K562 (cell line): ENCODE data around the gene FSHR. TPM values are rescaled to one million over a fixed set of nuclear protein-coding genes. Genes with fewer than 3 reads are reported as not detected.

Experiments
- ATAC-seq: fragments of 200-7000 bp; cut with Tn5 transposase; 3 replicates; pipeline ENCODE4 v1.9.1; 2020; ENCODE audit warnings: moderate library complexity
- BruUV-seq: library from RNA; stranded (reverse); fragments of 400-500 nt; replicated peaks from 2 replicates; lab custom pipeline; 2021; lab: Mats Ljungman, UMichigan
- CTCF ChIA-PET: fragments of 300-600 bp; formaldehyde crosslinking; extraction: SDS; loops from one replicate; lab custom pipeline; 2021; ENCODE audit warnings: low intra/inter-chr PET ratio; lab: Yijun Ruan, JAX
- POLR2A ChIA-PET: fragments of 300-600, 350-650 bp; sonication (Branson Sonifier 250); formaldehyde crosslinking; extraction: SDS; loops from one replicate; lab custom pipeline; 2021; ENCODE audit warnings: antibody characterized with exemption, inconsistent platforms; lab: Yijun Ruan, JAX
- DNase-seq, 4 experiments: peaks; one replicate each; pipeline versions ENCODE4 v3.0.0 to v3.0.0-alpha.2; 2011 to 2018; ENCODE audit warnings: low spot score in 3 of 4, mixed read lengths in 3 of 4; ENCODE audit errors: extremely low read depth in 1 of 4
- FAIRE-seq: peaks from 2 replicates; lab custom pipeline; 2011; peaks lifted over from hg19 to GRCh38; lab: Jason Lieb, UNC
- H2AFZ ChIP-seq: 2 replicates; pipeline ENCODE4 v1.6.0; 2011; ENCODE audit warnings: low read depth, low read length, control low read depth, inconsistent platforms
- H3K27ac ChIP-seq: fragments of 200-600 bp; 3 replicates; pipeline ENCODE4 v1.8.0; 2011; ENCODE audit warnings: low read depth, mild to moderate bottlenecking, control low read depth, inconsistent platforms, low read length, moderate library complexity, mixed read lengths; ENCODE audit errors: extremely low read depth
- H3K27me3 ChIP-seq, 2 experiments: fragments of 300-600 bp in 1 of 2; 2 replicates in 1 of 2; 3 replicates in 1 of 2; pipeline versions ENCODE4 v1.6.0 to v1.8.0; 2011; ENCODE audit warnings: inconsistent platforms in 2 of 2, low read length in 2 of 2, mild to moderate bottlenecking in 1 of 2, mixed read lengths in 1 of 2, moderate library complexity in 1 of 2; ENCODE audit not compliant: control insufficient read depth in 2 of 2, insufficient read depth in 2 of 2
- H3K36me3 ChIP-seq: fragments of 300-600 bp; 3 replicates; pipeline ENCODE4 v1.8.0; 2011; ENCODE audit warnings: mild to moderate bottlenecking, low read length, inconsistent platforms; ENCODE audit not compliant: control insufficient read depth, insufficient read depth
- H3K4me1 ChIP-seq, 2 experiments: fragments of 200-600 bp in 1 of 2; replicated peaks in 1 of 2; 2 replicates in 1 of 2; 3 replicates in 1 of 2; pipeline versions ENCODE4 v1.5.1 to v1.8.0; 2011; ENCODE audit warnings: inconsistent platforms in 2 of 2, low read length in 2 of 2, mild to moderate bottlenecking in 1 of 2, mixed read lengths in 1 of 2, moderate library complexity in 1 of 2; ENCODE audit not compliant: control insufficient read depth in 2 of 2, insufficient read depth in 2 of 2
- H3K4me2 ChIP-seq: 2 replicates; pipeline ENCODE4 v1.6.1; 2011; ENCODE audit warnings: low read length, control low read depth, inconsistent platforms, mixed read lengths; ENCODE audit not compliant: insufficient read depth
- H3K4me3 ChIP-seq: fragments of 200-600 bp; sonication (generic), shearing (Covaris generic); 2 replicates; pipeline ENCODE4 v1.5.1; 2016; ENCODE audit warnings: control low read depth, inconsistent platforms
- H3K79me2 ChIP-seq: fragments of 200-600 bp; 3 replicates; pipeline ENCODE4 v1.8.0; 2011; ENCODE audit warnings: low read length, inconsistent platforms; ENCODE audit not compliant: control insufficient read depth, insufficient read depth
- H3K9ac ChIP-seq, 2 experiments: 2 replicates each; pipeline versions ENCODE4 v1.6.0 to v1.6.1; 2011; ENCODE audit warnings: low read depth in 2 of 2, low read length in 2 of 2, control low read depth in 1 of 2, inconsistent platforms in 1 of 2, mild to moderate bottlenecking in 1 of 2, mixed read lengths in 1 of 2; ENCODE audit not compliant: insufficient read depth in 1 of 2
- H3K9me1 ChIP-seq: one replicate; pipeline ENCODE4 v1.6.0; 2011; ENCODE audit warnings: inconsistent platforms, mild to moderate bottlenecking, low read length, moderate library complexity; ENCODE audit not compliant: control insufficient read depth, insufficient read depth
- H3K9me3 ChIP-seq: replicated peaks from 2 replicates; pipeline ENCODE4 v1.5.1; 2011; ENCODE audit warnings: low read depth, low read length, inconsistent platforms; ENCODE audit not compliant: control insufficient read depth, insufficient read depth
- H4K20me1 ChIP-seq: replicated peaks from 2 replicates; pipeline ENCODE4 v1.6.1; 2011; ENCODE audit warnings: low read length, inconsistent platforms, mixed read lengths; ENCODE audit not compliant: control insufficient read depth, insufficient read depth
- ZFP30 ChIP-seq: fragments of 250-450 bp; sonication (Bioruptor Pico); IDR thresholded peaks from 2 replicates; pipeline ENCODE4 v1.8.0; 2022; ENCODE audit warnings: moderate library complexity, mild to moderate bottlenecking, inconsistent platforms, borderline replicate concordance
- ZNF316 ChIP-seq: fragments of 450-650 bp; IDR thresholded peaks from 2 replicates; pipeline ENCODE4 v1.6.1; 2016
- ZNF408 ChIP-seq: fragments of 250-450 bp; sonication (Bioruptor Pico); IDR thresholded peaks from 2 replicates; pipeline ENCODE4 v1.4.0; 2020; ENCODE audit warnings: low read depth, mild to moderate bottlenecking, moderate library complexity
- WGBS: fragments of 100-300 bp; shearing (Covaris generic); methylation state at CpG from one replicate; pipeline ENCODE4 v1.1.6; 2016; ENCODE audit warnings: low coverage, mixed read lengths; ENCODE audit not compliant: insufficient coverage; ENCODE audit errors: missing lambda C conversion rate; 5-methylcytosine and 5-hydroxymethylcytosine counted together
- in situ Hi-C: fragments of 300-500 bp; cut with MboI; formaldehyde crosslinking; loops from 4 replicates; pipeline ENCODE4 v1.15.0; 2018; ENCODE audit warnings: inconsistent platforms, mixed read lengths
- intact Hi-C: fragments of 100-400 bp; cut with micrococcal nuclease; formaldehyde crosslinking; loops from 2 replicates; pipeline ENCODE4 v1.14.2; 2022
- polyA plus RNA-seq, 8 experiments: library from polyadenylated mRNA; depleted of rRNA in 4 of 8; stranded (reverse) in 5 of 8; unstranded in 3 of 8; fragments of >200 nt; fragmentation: Nextera tagmentation in 2 of 8; fragmentation: Illumina TruSeq in 1 of 8; extraction: Ambion mirVana in 2 of 8; extraction: Trizol in 1 of 8; gene quantifications; 2 replicates each; pipeline versions ENCODE4 v1.2.1 to v1.2.3, GENCODE V29; 2011 to 2014; ENCODE audit warnings: inconsistent platforms in 1 of 8, missing spikeins in 1 of 8
- total RNA-seq, 7 experiments: library from RNA; depleted of rRNA in 6 of 7; stranded (reverse); fragments of >200 nt in 6 of 7; fragmentation: Illumina TruSeq in 2 of 7; extraction: Trizol in 2 of 7; gene quantifications; 2 replicates each; pipeline versions ENCODE4 v1.2.1 to v1.2.3, GENCODE V29; 2011 to 2021; ENCODE audit warnings: low replicate concordance in 1 of 7
- TF ChIP-seq, protein P1 (sequence below): fragments of 250-450 bp; sonication (Bioruptor Pico); IDR thresholded peaks from 2 replicates; pipeline ENCODE4 v1.4.0; 2020; ENCODE audit warnings: mild to moderate bottlenecking

FSHR gene
- total and polyA plus RNA-seq, 9 of the 15 experiments (the other 6 are each of a cell fraction or from before 2014, with no cell fraction given), result not detected

DNA sequence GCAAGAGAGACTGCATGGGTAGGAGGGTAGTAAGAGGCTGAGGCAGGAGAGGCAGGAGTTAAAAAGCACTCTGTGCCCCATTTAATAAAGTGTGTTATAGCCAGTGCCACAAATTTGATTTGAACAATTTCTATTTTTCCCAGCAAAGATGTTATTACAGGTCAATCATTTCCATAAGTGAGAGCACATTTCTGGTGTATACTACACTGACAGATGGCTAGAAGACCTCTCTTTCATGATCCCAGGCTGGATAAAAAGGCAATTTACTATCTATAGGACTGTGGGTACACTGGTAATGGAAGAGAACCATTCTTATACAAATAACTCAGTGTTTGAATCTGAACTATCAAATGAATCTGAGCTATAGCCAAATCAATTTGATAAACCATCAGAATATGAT, 176.2 kb downstream of the FSHR start (continued):
- TF ChIP-seq ZFP30 (CRISPR knock-in tag), result no peak
- TF ChIP-seq, protein P1, sequence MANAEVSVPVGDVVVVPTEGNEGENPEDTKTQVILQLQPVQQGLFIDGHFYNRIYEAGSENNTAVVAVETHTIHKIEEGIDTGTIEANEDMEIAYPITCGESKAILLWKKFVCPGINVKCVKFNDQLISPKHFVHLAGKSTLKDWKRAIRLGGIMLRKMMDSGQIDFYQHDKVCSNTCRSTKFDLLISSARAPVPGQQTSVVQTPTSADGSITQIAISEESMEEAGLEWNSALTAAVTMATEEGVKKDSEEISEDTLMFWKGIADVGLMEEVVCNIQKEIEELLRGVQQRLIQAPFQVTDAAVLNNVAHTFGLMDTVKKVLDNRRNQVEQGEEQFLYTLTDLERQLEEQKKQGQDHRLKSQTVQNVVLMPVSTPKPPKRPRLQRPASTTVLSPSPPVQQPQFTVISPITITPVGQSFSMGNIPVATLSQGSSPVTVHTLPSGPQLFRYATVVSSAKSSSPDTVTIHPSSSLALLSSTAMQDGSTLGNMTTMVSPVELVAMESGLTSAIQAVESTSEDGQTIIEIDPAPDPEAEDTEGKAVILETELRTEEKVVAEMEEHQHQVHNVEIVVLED, result no peak

- Histone ChIP-seq H3K27ac (no peak overlapping the region), H3K9me1 (no peaks in the 10 kb centered on the region), H3K4me3 (no peak overlapping the region), H3K36me3 (no peaks in the 10 kb centered on the region), H3K4me1 (no peaks in the 10 kb centered on the region), H3K9ac (no peak overlapping the region), H4K20me1 (no peaks in the 10 kb centered on the region), H2AFZ (no peak overlapping the region), H3K79me2 (no peaks in the 10 kb centered on the region), H3K27me3 (no peaks in the 10 kb centered on the region), H3K9me3 (no peaks in the 10 kb centered on the region)
- no peak for ATAC-seq
- WGBS, result 0% methylated on average over 2 of the region's 2 CpGs
- POLR2A ChIA-PET, result interaction anchor here (0.6 kb wide), 1 partner anchor 521 kb away, joined by 3 read pairs; no protein-coding TSS in a partner anchor
- intact Hi-C loops, result no loop called here
- in situ Hi-C loops, result loop anchor here (25.0 kb wide), 1 partner anchor 1516 kb away; no protein-coding TSS in a partner anchor
- FAIRE-seq, result no peak
- DNase-seq, result no peak
- CTCF ChIA-PET, result no interaction called here
- peak; percentile 28; the same call in 1 of the 2 replicates for TF ChIP-seq ZNF316
- TF ChIP-seq ZNF408 (CRISPR knock-in tag), result no peak
- TF ChIP-seq, all 486 proteins: peak for 1
- no peak overlapping the region for H3K4me2 ChIP-seq
- BruUV-seq, result no TSS peak
These were observed 182.5 kb downstream of the FSHR start for GRCh38 chr2:48971801-48972200.
